ENCODE measurements around the gene PTH1R.

- TF ChIP-seq CTCF (IDR thresholded peaks at IDR 0.05) (no peak), POLR2A (IDR thresholded peaks at IDR 0.05) (no peak)
Measured at GRCh38 chr3:46930945-46931403, 53.5 kb downstream of the PTH1R start.
